Ectodermal cell (in vitro differentiated cells): Measurements from ENCODE around the gene UBR4.

Experiments used
- H3K27ac ChIP-seq: 2 replicates; pipeline ENCODE4 v1.7.0; 2013; ENCODE audit warnings: mild to moderate bottlenecking, low read depth, low read length; ENCODE audit not compliant: insufficient read depth, poor library complexity, severe bottlenecking
- H3K27me3 ChIP-seq: 2 replicates; pipeline ENCODE4 v1.7.0; 2013; ENCODE audit warnings: mild to moderate bottlenecking, low read length; ENCODE audit not compliant: insufficient read depth, control insufficient read depth, poor library complexity, severe bottlenecking
- H3K36me3 ChIP-seq: one replicate; pipeline ENCODE4 v1.7.0; 2013; ENCODE audit warnings: low read length; ENCODE audit not compliant: control insufficient read depth, insufficient read depth
- H3K4me1 ChIP-seq: one replicate; pipeline ENCODE4 v1.7.0; 2013; ENCODE audit warnings: low read length; ENCODE audit not compliant: control insufficient read depth, insufficient read depth
- H3K4me3 ChIP-seq: 2 replicates; pipeline ENCODE4 v1.7.0; 2013; ENCODE audit warnings: low read depth, low read length, control low read depth; ENCODE audit not compliant: insufficient read depth
- H3K9me3 ChIP-seq: 2 replicates; pipeline ENCODE4 v1.7.0; 2013; ENCODE audit warnings: mild to moderate bottlenecking, low read length, moderate library complexity; ENCODE audit not compliant: control insufficient read depth
- WGBS, 2 experiments: methylation state at CpG; one replicate each; pipeline ENCODE4 v1.1.7; 2013; ENCODE audit warnings: missing lambda C conversion rate in 2 of 2; 5-methylcytosine and 5-hydroxymethylcytosine counted together

Gene UBR4

DNA sequence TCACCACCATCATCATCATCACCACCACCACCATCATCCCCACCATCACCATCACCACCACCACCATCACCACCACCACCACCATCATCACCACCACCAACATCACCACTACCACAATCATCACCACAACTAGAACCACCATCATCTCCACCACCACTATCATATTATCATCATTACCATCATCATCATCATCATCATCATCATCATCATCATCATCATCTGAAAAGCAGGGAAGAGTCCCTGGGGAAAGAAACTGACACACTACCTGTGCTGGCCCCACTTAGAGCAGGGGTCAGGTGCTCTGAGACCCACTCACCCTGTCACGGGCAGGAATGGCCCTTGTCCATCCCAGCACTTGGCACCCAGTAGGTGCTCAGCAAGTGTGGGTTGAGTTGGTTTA lies 148.7 kb downstream of the UBR4 start:
- 92 to 94% methylated on average over 1 of the region's 1 CpG for WGBS, 2 experiments
- no peaks in the 10 kb centered on the region for H3K36me3 ChIP-seq
- no peaks in the 10 kb centered on the region for H3K9me3 ChIP-seq
- H3K27me3 ChIP-seq: no peaks in the 10 kb centered on the region
- H3K4me3 ChIP-seq: no peak overlapping the region
- no peak overlapping the region for H3K27ac ChIP-seq
- no peaks in the 10 kb centered on the region for H3K4me1 ChIP-seq

DNA sequence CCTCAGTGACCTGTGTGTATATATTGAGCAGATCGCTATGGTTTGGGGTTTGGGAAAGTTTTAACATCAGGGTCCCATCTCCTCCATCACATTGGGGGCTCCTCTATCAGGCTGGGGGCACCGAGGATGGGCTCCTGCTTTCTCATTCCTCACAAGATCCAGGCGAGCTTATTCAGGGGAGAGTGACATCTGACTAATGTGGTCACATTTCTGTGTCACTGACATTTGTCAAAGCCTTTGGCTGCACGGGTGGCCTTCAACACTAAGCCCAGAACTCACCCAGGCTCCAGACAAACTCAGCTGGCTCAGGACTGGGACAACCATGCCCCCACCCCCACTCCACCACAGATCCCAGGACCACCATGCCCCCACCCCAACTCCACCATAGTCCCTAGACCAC lies 150.3 kb downstream of the UBR4 start:
- Histone ChIP-seq H3K9me3 (no peaks in the 10 kb centered on the region), H3K27ac (no peak overlapping the region)
- WGBS, 2 experiments: 90 to 91% methylated on average over 4 of the region's 4 CpGs

DNA sequence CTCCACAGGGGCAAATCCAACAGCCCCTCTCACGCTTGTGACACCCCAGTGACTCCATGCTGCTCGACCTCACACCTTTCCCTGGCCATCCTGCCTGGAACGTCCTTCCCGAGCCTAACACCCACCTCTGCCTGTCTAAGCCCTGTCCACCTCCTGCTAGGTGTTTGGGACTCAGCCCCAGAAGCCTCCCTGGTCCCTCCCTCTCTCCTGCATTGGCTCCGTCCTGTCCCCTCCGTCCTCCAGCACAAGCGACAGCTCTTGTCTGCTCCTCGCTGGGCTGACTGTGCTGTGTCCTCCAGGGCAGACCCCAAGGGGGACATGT lies 151.6 kb downstream of the UBR4 start:
- no peaks in the 10 kb centered on the region for H3K27me3 ChIP-seq

More for the DNA sequence above, 150.3 kb downstream of the UBR4 start:
- Histone ChIP-seq H3K27me3 (no peaks in the 10 kb centered on the region), H3K4me3 (no peak overlapping the region), H3K36me3 (no peaks in the 10 kb centered on the region), H3K4me1 (no peaks in the 10 kb centered on the region)

DNA sequence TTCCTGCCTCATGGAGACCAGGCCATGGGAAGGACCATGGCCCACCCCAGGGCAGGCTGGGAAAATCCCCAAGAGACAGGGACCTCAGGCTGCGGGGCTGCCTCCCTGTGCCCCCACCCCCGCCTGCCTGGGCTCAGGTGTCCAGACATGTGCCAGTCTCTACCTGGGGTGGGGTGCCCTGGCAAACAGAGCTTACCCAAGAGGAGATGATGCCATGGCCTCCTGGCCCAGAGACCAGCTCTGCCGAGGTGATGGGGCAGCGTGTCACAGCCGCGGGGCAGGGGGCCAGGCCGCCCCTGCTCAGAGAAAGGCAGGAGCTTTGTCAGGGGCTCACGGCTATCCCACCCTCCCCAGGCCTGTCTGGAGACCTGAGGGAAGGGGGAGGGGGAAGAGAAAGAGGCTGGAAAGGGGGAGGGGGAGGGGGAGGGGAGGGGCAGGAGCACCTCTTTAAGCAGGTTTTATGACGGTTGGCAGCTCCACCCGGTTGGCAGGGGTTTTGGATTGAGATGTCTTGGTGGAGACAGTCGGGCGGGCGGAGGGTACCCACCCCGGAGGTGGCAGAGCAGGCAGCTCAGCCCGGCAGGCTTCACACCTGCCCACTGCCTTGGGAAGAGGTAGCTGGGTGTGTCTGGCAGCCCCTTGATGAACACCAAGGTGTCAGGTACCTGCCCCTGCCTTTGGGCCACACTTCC lies 152.1 kb downstream of the UBR4 start:
- Histone ChIP-seq H3K9me3 (no peaks in the 10 kb centered on the region), H3K27me3 (no peaks in the 10 kb centered on the region), H3K4me3 (no peak overlapping the region), H3K27ac (no peak overlapping the region), H3K36me3 (no peaks in the 10 kb centered on the region), H3K4me1 (peaks cover 6% of the 10 kb centered on the region)
- 83 to 88% methylated on average over 14 to 15 of the region's 15 CpGs for WGBS, 2 experiments

More for the DNA sequence above, 151.6 kb downstream of the UBR4 start:
- Histone ChIP-seq H3K4me1 (peaks cover 4% of the 10 kb centered on the region), H3K36me3 (no peaks in the 10 kb centered on the region), H3K9me3 (no peaks in the 10 kb centered on the region), H3K27ac (no peak overlapping the region), H3K4me3 (no peak overlapping the region)
- WGBS, 2 experiments: 83 to 86% methylated on average over 8 of the region's 8 CpGs

DNA sequence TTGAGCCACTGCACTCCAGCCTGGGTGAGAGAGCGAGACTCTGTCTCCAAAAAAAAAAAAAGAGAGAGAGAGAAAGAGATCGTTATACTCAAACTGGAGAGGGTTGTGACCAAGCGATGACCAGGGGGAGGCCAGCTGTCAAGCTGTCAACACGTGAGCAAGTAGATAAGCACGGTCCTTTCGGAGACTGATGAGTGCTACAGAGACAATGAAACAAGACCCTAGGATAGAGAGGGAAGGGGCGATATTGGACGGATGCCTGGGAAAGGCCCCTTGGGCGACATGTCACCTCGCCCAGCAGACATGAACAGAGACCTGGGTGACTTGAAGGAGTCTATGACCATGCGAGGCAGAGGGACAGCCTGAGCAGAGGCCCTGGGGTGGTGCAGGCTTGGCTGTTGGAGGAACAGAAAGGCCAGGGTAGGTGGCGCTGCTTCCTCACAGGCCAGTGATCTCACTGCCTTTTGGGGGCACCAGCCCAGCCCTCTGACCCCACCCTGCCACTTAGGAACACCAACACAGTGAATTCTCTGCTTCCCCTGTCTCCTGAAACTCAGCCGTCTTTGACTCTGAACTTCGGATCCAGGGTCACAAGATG lies 152.8 kb downstream of the UBR4 start:
- peaks cover 10% of the 10 kb centered on the region for H3K4me1 ChIP-seq
- H3K36me3 ChIP-seq: no peaks in the 10 kb centered on the region
- WGBS, 2 experiments: 84 to 86% methylated on average over 14 of the region's 14 CpGs
- no peak overlapping the region for H3K4me3 ChIP-seq
- H3K9me3 ChIP-seq: no peaks in the 10 kb centered on the region
- no peaks in the 10 kb centered on the region for H3K27me3 ChIP-seq
- no peak overlapping the region for H3K27ac ChIP-seq

DNA sequence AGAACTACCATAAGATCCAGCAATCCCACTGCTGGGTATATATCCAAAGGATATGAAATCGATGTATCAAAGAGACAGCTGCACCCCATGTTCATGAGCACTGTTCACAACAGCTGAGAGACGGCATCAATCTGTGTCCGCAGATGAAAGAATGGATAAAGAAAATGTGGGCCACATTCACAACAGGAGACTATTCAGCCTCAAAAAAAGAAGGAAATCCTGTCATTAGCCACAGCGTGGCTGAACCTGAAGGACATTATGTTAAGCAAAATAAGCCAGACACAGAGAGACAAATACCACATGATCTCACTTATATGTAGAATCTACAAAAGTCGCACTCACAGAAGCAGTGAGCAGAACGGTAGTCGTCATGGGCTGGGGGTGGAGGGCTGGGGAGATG lies 154.4 kb downstream of the UBR4 start:
- WGBS, 2 experiments: 83 to 86% methylated on average over 7 of the region's 7 CpGs
- Histone ChIP-seq H3K36me3 (no peaks in the 10 kb centered on the region), H3K4me3 (no peak overlapping the region), H3K27ac (no peak overlapping the region), H3K27me3 (no peaks in the 10 kb centered on the region), H3K9me3 (no peaks in the 10 kb centered on the region), H3K4me1 (peaks cover 10% of the 10 kb centered on the region)

DNA sequence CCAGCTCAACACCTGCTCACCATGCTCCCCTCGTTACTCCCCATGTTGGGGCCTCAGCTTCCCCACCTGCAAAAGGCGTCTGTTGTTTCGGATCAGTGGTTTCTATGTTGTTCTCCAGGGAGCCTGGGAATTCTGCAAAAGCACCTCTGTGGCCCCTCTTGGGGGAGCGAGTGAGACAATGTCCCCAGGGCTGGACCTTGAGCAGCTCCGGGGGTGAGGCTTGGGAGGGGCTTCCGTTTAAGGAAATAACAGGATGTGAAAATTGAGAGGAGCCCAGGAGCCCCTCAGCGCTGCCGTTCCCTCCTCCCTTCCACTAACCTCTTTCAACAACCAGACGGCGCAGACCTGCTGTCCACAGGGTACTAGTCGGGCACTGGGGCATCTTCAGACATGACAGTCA lies 155.1 kb downstream of the UBR4 start:
- WGBS, 2 experiments: 76 to 80% methylated on average over 11 of the region's 11 CpGs
- Histone ChIP-seq H3K36me3 (no peaks in the 10 kb centered on the region), H3K27ac (no peak overlapping the region), H3K9me3 (no peaks in the 10 kb centered on the region), H3K4me1 (peaks cover 10% of the 10 kb centered on the region), H3K4me3 (no peak overlapping the region), H3K27me3 (no peaks in the 10 kb centered on the region)

DNA sequence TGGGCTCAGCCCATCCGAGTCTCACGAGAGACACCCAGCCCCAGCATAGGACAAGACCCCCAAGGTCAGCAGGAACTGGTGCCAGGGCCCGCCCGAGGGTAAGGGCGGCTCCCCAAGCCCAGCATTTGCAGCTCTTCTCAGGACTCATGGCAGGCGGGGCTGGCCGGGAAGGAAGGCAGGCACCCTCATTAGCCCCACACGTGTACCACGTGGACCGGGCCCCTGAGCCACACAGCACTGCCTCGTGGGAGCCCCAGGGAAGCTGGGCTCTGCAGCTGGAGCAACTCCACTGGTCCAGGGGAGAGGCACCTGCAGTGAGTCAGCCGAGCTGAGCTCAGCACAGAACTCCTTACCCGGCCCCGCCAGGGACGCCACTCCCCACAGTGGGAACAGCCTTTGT lies 155.8 kb downstream of the UBR4 start:
- WGBS, 2 experiments: 86 to 87% methylated on average over 15 of the region's 15 CpGs
- Histone ChIP-seq H3K27ac (no peak overlapping the region), H3K9me3 (no peaks in the 10 kb centered on the region), H3K4me1 (peaks cover 10% of the 10 kb centered on the region), H3K4me3 (no peak overlapping the region), H3K27me3 (no peaks in the 10 kb centered on the region), H3K36me3 (no peaks in the 10 kb centered on the region)

DNA sequence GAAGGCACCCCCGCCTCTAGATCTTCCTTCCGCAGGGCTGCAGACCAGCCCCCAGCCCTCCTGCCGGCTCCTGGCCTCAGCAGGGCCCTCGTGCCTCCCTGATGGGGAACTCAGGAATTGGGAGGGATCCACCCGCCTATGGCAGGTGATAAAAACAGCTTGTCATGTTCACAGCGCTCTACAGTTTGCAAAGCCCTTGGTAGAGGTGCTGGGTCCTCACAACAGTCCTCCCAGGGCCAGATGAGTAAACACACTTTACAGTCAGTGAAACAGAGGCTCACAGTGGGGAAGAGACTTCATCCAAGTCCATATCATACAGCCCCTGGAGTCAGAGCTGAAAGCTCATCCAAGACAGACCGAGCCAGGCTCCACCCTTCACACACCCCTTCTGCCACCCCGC lies 156.6 kb downstream of the UBR4 start:
- Histone ChIP-seq H3K36me3 (no peaks in the 10 kb centered on the region), H3K9me3 (no peaks in the 10 kb centered on the region), H3K27ac (no peak overlapping the region), H3K27me3 (no peaks in the 10 kb centered on the region), H3K4me3 (no peak overlapping the region), H3K4me1 (peaks cover 10% of the 10 kb centered on the region)
- 64 to 66% methylated on average over 8 of the region's 8 CpGs for WGBS, 2 experiments

DNA sequence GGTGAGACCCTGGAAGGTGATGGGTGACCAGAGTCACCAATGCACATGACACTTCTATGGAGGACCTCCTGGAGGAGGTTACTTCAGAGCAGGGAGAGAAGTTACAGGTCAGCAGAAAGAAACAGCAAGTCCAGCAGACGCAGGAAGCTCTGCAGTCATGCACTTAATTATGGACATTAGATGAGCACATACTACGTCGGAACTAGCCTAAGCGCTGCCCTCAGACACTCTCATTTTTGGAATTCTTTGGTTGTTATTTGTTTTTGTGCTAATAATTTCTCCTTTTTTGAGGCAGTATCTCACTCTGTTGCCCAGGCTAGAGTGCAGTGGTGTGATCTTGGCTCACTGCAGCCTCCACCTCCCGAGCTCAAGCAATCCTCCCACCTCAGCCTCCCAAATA lies 160.3 kb downstream of the UBR4 start:
- H3K9me3 ChIP-seq: no peaks in the 10 kb centered on the region
- no peak overlapping the region for H3K27ac ChIP-seq
- WGBS, 2 experiments: 94 to 98% methylated on average over 5 of the region's 5 CpGs
- H3K36me3 ChIP-seq: no peaks in the 10 kb centered on the region
- H3K27me3 ChIP-seq: no peaks in the 10 kb centered on the region
- H3K4me1 ChIP-seq: peaks cover 10% of the 10 kb centered on the region
- H3K4me3 ChIP-seq: no peak overlapping the region
